SJSA1 (cell line): Measurements from ENCODE around the gene SLC11A1. TPM values are rescaled to one million over a fixed set of nuclear protein-coding genes. Genes with fewer than 3 reads are reported as not detected.

Source experiments
- DNase-seq, 2 experiments: peaks; one replicate each; pipeline ENCODE4 v3.0.0-alpha.2; 2015 to 2020; ENCODE audit warnings: low spot score in 2 of 2, low read depth in 1 of 2
- H3K27ac ChIP-seq: fragments of 250-450 bp; sonication (Bioruptor Pico); 2 replicates; pipeline ENCODE4 v1.5.1; 2020; ENCODE audit warnings: mild to moderate bottlenecking, moderate library complexity
- H3K27me3 ChIP-seq: fragments of 250-450 bp; sonication (Bioruptor Pico); replicated peaks from 2 replicates; pipeline ENCODE4 v1.5.1; 2020; ENCODE audit warnings: mild to moderate bottlenecking, moderate library complexity
- H3K36me3 ChIP-seq: fragments of 250-450 bp; sonication (Bioruptor Pico); 2 replicates; pipeline ENCODE4 v1.5.1; 2020; ENCODE audit warnings: mild to moderate bottlenecking
- H3K4me1 ChIP-seq: fragments of 250-450 bp; sonication (Bioruptor Pico); replicated peaks from 2 replicates; pipeline ENCODE4 v1.6.1; 2021; ENCODE audit warnings: mild to moderate bottlenecking
- H3K4me3 ChIP-seq: fragments of 250-450 bp; sonication (Bioruptor Pico); 2 replicates; pipeline ENCODE4 v1.5.1; 2020; ENCODE audit warnings: mild to moderate bottlenecking
- H3K9me3 ChIP-seq: fragments of 250-450 bp; sonication (Bioruptor Pico); replicated peaks from 2 replicates; pipeline ENCODE4 v1.5.1; 2020; ENCODE audit warnings: mild to moderate bottlenecking
- total RNA-seq: library from RNA; depleted of rRNA; stranded (reverse); fragments of >200 nt; shearing (Covaris generic); gene quantifications from 2 replicates; pipeline ENCODE4 v1.2.3, GENCODE V29; 2014

Gene SLC11A1
- total RNA-seq, 1 experiment from 2014 or later, result 0.05 TPM

DNA sequence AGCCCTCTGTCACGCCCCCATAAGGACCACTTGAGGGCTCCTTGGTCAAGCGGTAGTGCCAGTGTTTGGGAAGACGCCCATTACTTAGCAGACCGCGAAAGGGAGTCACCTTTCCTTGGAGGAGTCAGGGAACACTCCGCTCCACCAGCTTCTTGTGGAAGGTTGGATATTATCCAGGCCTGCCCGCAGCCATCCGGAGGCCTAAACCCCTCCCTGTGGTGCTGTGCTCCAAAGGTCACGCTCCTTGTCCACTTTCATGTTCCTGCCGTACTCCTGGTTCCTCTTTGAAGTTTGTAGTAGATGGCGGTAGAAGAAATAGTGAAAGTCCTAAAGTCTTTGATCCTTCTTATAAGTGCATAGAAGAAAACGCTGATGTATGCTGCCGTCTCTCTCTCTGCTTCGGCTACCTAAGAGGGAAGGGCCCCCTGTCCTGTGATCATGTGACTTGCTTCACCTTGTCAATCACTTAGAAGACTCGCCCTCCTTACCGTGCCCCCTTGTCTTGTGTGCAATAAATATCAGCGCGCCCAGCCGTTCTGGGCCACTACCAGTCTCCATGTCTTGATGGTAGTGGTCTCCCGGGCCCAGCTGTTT is 27.1 kb upstream of the SLC11A1 start:
- DNase-seq, result no peak
- Histone ChIP-seq H3K4me3 (no peak overlapping the region), H3K27ac (no peak overlapping the region), H3K9me3 (no peaks in the 10 kb centered on the region; the same call in 1 of the 2 replicates), H3K27me3 (no peaks in the 10 kb centered on the region), H3K4me1 (no peaks in the 10 kb centered on the region), H3K36me3 (no peaks in the 10 kb centered on the region)

DNA sequence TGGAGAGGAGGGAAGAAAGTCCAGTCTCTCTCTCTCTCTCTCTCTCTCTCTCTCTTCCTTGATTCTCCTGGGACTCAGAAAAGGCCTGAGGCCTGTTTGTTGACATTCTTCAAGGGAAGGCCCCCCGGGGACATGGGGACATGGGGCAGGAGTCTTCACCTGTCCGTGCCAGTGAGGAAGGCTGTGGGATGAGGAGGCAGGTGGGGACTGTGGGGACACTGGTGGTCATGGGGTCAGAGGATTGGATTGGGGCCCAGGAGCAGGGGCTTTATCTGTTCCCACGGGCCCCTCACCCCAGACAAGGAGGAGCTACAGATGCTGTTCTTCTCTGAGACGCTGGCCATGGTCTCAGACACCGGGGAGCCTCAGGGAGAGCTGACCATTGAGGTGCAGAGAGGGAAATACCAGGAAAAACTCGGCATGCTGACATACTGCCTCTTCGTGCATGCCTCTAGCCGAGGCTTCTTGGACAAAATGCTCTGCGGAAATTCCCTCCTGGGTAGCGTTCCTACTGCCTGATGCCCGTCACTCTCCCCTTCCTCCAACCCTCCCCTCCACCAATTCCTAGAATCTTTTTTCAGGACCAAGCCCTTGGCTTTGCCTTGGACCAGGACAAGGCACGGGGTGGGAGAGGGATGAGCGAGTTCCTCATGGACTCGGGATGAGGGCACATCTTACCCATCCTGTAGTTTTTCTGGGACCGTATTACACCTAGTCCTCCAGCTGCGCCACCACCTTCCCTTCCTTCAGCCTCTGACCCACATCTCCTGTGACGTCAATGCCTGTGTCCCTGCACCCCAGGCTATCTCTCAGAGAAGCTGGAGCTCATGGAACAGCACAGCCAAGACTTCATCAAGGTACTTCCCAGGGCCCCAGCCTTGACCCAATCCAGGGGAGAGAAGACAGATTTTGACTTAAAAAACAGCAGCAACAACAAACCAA is 24.6 kb upstream of the SLC11A1 start:
- no peaks in the 10 kb centered on the region for H3K36me3 ChIP-seq
- H3K27me3 ChIP-seq, result no peaks in the 10 kb centered on the region
- H3K9me3 ChIP-seq, result no peaks in the 10 kb centered on the region
- no peak overlapping the region for H3K4me3 ChIP-seq
- no peak for DNase-seq
- H3K4me1 ChIP-seq, result no peaks in the 10 kb centered on the region
- no peak overlapping the region for H3K27ac ChIP-seq

DNA sequence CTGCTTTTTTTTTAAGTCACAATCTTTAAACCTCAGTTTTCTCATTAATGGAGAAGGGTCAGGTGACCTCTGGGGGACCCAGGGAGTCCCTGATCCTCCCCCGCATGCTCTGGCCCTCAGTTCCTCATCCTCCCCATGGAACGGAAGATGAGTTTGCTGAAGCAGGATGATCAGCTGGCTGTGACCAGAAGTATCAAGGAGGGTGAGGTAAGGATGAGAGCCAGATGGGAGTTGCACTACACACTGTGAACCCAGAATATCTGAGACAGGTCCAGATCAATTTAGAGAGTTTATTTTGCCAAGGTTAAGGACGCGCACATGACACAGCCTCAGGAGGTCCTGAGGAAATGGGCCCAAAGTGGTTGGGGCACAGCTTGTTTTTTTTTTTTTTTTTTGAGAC is 21.6 kb upstream of the SLC11A1 start:
- no peaks in the 10 kb centered on the region for H3K36me3 ChIP-seq
- no peak for DNase-seq
- H3K4me3 ChIP-seq, result no peak overlapping the region
- H3K27me3 ChIP-seq, result no peaks in the 10 kb centered on the region
- H3K4me1 ChIP-seq, result no peaks in the 10 kb centered on the region
- H3K27ac ChIP-seq, result no peak overlapping the region
- H3K9me3 ChIP-seq, result no peaks in the 10 kb centered on the region

DNA sequence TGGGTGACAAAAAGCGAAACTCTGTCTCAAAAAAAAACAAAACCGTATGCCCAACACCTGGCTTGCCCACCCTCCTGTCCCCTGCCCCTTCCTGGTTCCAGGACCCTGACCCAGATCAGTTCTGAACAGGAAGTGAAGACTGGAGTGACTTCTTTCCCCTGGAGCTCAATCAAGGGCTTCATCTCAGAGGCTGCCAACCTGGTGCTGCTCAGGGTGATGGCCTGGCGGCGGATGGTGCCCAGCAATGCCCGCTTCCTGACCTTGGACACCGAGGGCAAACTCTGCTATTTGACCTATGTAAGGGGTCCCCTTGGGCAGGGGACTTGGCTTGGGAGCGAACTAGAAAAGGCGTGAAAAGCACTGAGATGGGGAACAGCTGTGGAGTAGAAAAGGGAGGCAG is 19.5 kb upstream of the SLC11A1 start:
- Histone ChIP-seq H3K9me3 (peaks cover 4% of the 10 kb centered on the region), H3K4me1 (peaks cover 2% of the 10 kb centered on the region; the same call in 1 of the 2 replicates), H3K27me3 (no peaks in the 10 kb centered on the region), H3K27ac (no peak overlapping the region), H3K4me3 (no peak overlapping the region), H3K36me3 (no peaks in the 10 kb centered on the region)
- no peak for DNase-seq

DNA sequence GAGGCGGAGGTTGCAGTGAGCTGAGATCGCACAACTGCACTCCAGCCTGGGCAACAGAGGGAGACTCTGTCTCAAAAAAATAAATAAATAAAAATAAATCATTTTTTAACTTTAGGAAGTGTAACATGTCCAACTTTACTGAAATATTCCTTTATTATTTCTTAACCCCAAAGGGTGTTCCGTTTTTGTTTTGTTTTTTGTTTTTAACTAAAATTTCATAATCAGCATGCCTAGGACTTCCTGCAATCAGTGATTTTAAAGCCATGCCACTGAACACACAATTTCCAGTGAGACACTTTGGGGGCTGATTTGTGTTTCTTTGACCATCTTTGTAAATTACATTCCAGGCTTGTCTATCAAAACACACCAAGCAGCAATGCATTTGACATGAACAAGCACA is 18.3 kb upstream of the SLC11A1 start:
- Histone ChIP-seq H3K27me3 (0 out of 2 replicates have a peak, but pooled peaks cover 2% of the 10 kb centered on the region), H3K4me1 (peaks cover 6% of the 10 kb centered on the region; the same call in 1 of the 2 replicates), H3K36me3 (no peaks in the 10 kb centered on the region)

DNA sequence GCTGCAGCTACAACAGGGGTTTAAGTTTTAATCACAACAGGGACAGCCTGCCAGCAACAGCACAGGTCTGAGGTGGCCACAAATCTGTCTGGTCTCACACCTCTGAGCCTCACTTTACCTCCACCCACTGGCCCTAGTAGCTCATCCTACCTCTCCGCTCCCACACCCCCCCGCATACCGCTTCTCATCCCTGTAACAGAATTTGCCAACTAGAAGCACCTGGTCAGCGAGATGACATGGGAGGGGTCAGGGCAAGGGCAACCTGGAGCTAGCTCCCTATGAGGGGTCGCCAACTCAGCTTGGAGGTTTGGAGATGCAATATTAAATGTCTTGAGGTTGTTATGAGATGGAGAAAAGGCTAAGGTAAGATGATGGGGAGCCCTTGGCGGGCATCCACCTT is 17.9 kb upstream of the SLC11A1 start:
- H3K36me3 ChIP-seq, result no peaks in the 10 kb centered on the region
- no peak overlapping the region for H3K4me3 ChIP-seq
- no peak for DNase-seq
- H3K27ac ChIP-seq, result no peak overlapping the region
- H3K9me3 ChIP-seq, result peaks cover 9% of the 10 kb centered on the region
- H3K27me3 ChIP-seq, result 0 out of 2 replicates have a peak, but pooled peaks cover 2% of the 10 kb centered on the region
- peaks cover 6% of the 10 kb centered on the region; the same call in 1 of the 2 replicates for H3K4me1 ChIP-seq

More for the DNA sequence above, 18.3 kb upstream of the SLC11A1 start:
- DNase-seq, result no peak
- Histone ChIP-seq H3K9me3 (peaks cover 9% of the 10 kb centered on the region), H3K4me3 (no peak overlapping the region), H3K27ac (no peak overlapping the region)

DNA sequence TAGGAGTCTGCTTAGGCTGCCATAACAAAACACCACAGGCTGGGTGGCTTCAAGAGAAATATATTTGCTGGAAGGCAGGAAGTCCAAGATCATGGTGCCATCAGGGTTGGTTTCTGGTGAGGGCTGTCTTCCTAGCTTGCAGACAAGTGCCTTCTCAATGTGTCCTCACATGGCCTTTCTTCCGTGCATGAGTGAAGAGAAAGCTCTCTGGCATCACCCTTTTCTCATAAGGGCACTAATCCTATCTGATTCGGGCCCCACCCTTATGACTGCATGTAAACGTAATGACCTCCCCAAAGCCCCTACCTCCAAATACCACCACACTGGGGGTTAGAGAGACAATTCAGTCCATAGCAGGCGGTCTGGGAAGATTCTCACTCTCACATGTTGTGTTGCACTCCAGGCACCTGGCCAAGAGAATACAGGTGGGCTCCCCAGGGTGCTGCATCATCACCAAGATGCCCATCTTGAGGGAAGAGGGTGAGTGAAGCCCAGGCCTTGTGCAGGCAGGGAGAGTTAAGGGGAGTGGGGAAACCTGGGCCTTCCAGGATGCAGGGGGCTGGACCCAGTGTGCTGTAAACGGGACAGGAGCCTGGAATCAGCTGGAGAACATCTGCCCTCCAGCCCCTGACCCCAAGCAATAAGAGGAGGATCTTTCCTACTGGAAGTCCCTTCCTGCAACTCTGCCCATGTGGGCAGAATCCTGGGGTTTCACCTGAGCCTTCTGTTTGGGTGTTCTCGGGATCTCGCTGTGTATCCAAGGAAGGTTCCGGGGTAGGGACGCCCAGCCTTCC is 15.3 kb upstream of the SLC11A1 start:
- no peak overlapping the region for H3K4me3 ChIP-seq
- H3K27me3 ChIP-seq, result 0 out of 2 replicates have a peak, but pooled peaks cover 2% of the 10 kb centered on the region
- H3K36me3 ChIP-seq, result no peaks in the 10 kb centered on the region
- H3K27ac ChIP-seq, result no peak overlapping the region
- peaks cover 6% of the 10 kb centered on the region; the same call in 1 of the 2 replicates for H3K4me1 ChIP-seq
- DNase-seq, result no peak
- peaks cover 9% of the 10 kb centered on the region for H3K9me3 ChIP-seq

DNA sequence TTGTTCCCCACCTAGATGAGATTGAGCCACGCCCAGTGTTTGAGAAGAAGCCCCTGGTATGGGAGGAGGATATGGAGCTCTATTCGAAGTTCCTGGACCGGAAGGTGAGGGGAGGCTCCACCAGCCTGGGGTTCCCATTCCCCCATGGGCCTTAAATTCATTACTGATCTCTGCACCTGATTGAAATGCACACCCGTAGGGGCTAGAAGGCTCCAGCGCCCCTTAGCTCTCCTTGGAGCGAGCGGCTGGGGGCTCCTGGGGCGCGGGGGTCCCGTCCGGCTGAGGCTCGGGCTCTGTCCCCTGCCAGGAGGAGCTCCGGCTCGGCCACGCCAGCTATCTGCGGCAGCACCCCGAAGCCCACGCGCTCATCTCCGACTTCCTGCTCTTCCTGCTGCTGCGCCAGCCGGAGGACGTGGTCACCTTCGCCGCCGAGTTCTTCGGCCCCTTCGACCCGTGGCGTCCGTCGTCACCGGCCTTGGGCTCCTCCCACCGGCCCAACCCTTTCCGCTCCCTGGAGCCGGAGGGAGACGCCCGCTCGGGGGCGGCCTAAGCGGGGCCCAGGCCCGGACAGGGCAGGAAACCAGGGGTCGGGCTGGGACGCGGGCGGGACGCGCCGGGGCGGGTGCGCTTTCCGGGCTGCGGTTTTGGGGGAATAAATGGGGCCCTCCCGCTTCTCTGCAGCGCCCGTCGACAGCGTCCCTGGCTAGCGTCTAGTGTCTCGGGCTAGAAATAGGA is 14.5 kb upstream of the SLC11A1 start:
- peak; percentile 23 to 63 for DNase-seq
- peaks cover 6% of the 10 kb centered on the region; the same call in 1 of the 2 replicates for H3K4me1 ChIP-seq
- H3K9me3 ChIP-seq, result peaks cover 9% of the 10 kb centered on the region
- 0 out of 2 replicates have a peak, but pooled peaks cover 2% of the 10 kb centered on the region for H3K27me3 ChIP-seq
- no peak overlapping the region for H3K27ac ChIP-seq
- peak overlapping the region; percentile 35 for H3K4me3 ChIP-seq
- no peaks in the 10 kb centered on the region for H3K36me3 ChIP-seq

DNA sequence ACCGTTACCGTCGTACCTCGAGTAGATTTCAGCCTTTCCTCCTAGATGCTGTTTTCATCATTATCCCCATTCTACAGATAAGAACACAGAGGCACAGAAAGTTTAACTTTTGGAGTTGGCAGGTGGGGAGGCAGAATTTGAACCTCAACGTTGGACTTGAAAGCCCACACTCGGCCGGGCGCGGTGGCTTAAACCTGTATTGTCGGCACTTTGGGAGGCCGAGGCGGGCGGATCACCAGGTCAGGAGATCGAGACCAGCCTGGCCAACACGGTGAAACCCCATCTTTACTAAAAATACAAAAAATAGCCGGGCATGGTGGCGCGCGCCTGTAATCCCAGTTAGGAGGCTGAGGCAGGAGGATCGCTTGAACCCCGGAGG is 13.9 kb upstream of the SLC11A1 start:
- Histone ChIP-seq H3K4me1 (peaks cover 6% of the 10 kb centered on the region; the same call in 1 of the 2 replicates), H3K27me3 (0 out of 2 replicates have a peak, but pooled peaks cover 2% of the 10 kb centered on the region), H3K27ac (no peak overlapping the region), H3K4me3 (peak overlapping the region; percentile 35), H3K9me3 (peaks cover 9% of the 10 kb centered on the region), H3K36me3 (no peaks in the 10 kb centered on the region)
- DNase-seq, result no peak

DNA sequence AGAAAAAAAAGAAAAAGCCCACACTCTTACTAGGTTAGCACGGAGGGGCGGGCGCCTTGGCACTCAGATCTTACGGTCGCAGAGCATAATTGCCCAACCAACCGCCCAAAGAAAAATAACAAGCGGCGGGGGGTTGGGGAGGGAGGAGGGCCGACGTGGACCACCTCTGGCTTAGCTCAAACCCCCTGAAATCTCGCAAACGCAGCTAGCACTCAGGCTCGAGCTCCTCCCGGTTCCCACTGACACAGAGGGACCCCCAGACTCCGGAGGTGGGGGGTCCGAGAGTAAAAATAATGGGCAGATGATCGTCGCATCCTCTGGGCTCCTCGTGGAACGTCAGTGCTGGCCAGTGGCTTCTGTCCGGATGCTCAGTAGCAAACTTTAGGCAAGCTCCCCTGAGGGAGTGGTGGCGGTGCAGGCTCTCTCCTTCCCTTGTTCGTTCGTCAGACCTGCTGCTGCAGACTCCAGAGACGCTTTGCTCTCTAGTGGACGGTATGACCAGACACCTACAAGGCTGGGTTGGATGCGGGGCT is 13.4 kb upstream of the SLC11A1 start:
- no peaks in the 10 kb centered on the region for H3K36me3 ChIP-seq
- H3K9me3 ChIP-seq, result peaks cover 9% of the 10 kb centered on the region
- H3K4me1 ChIP-seq, result peaks cover 6% of the 10 kb centered on the region; the same call in 1 of the 2 replicates
- DNase-seq, result no peak
- H3K27ac ChIP-seq, result no peak overlapping the region
- 0 out of 2 replicates have a peak, but pooled peaks cover 2% of the 10 kb centered on the region for H3K27me3 ChIP-seq
- H3K4me3 ChIP-seq, result no peak overlapping the region

DNA sequence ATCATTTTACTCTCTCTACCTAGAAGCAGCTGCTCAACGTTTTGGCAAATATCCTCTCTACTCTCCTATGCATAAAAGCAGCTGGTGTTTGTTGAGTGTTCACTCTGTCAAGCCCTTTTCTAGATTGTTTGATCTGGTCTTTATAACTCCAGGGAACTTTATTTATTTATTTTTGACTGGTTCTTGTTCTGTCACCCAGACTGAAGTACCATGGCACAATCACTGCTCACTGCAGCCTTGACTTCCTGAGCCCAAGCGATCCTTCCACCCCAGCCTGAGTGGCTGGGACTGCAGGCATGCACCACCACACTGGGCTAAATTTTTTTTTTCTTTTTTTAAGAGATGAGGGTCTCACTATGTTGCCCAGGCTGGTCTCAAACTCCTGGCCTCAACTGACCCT is 12.7 kb upstream of the SLC11A1 start:
- no peaks in the 10 kb centered on the region for H3K36me3 ChIP-seq
- peaks cover 9% of the 10 kb centered on the region for H3K9me3 ChIP-seq
- peaks cover 6% of the 10 kb centered on the region; the same call in 1 of the 2 replicates for H3K4me1 ChIP-seq
- no peak overlapping the region for H3K27ac ChIP-seq
- 0 out of 2 replicates have a peak, but pooled peaks cover 2% of the 10 kb centered on the region for H3K27me3 ChIP-seq
- H3K4me3 ChIP-seq, result no peak overlapping the region
- DNase-seq, result no peak

DNA sequence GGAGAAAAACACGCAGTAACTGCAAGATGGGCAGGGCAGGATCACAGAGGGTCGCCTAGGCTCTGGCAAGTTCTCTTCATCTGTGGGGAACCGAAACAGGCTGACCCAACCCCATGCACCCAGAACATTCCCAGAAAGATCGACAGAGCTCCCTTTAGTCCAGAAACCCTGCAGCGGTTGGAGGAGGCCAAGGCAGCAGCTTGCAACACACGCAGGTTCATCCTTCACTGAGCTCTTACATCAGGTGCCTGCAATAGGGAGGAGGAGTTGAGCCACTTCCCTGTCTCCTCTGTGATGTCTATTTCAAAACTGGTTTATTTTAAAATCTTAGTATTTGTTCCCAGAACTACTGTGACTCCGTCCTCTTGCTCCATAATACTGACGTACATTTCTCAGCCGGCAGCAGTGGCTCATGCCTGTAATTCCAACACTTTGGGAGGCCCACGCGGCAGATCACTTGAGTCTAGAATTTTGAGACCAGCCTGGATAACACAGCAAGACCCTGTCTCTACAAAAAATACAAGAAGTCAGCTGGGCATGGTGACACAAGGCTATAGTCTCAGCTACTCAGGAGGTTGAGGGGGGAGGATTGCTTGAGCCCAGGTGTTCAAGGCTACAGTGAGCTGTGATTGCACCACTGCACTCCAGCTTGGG is 11.5 kb upstream of the SLC11A1 start:
- DNase-seq, result no peak
- Histone ChIP-seq H3K27me3 (0 out of 2 replicates have a peak, but pooled peaks cover 2% of the 10 kb centered on the region), H3K4me3 (no peak overlapping the region), H3K27ac (no peak overlapping the region), H3K9me3 (peaks cover 9% of the 10 kb centered on the region), H3K36me3 (no peaks in the 10 kb centered on the region), H3K4me1 (peaks cover 6% of the 10 kb centered on the region; the same call in 1 of the 2 replicates)
